ENCODE data around the gene MEIS1. TPM values are rescaled to one million over a fixed set of nuclear protein-coding genes. Genes with fewer than 3 reads are reported as not detected.

MEIS1 gene
- total RNA-seq, 1 donor from 2014 or later = not detected

DNA sequence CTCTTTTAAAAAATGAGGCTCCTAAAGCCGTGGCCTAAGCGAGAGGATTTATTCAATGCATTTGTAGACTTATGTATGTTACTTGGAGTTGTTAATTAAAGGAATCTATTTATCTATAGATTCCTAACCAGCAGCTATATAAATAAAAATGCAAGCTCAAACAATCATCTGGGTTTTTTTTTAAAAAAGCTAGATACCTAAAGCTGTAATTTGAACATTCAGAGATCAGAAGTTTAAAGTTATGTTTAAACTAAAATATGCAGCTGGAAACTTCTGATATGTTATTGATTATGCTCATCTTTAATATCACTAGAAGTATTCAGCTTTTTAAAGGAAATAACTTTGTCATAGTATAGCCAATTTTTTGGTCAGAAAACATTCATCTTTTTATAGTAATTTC, 1.0 kb downstream of the MEIS1 start:
- Mint-ChIP-seq H3K4me1 (peaks cover 17% of the 10 kb centered on the region), H3K4me3 (no peak overlapping the region)

DNA sequence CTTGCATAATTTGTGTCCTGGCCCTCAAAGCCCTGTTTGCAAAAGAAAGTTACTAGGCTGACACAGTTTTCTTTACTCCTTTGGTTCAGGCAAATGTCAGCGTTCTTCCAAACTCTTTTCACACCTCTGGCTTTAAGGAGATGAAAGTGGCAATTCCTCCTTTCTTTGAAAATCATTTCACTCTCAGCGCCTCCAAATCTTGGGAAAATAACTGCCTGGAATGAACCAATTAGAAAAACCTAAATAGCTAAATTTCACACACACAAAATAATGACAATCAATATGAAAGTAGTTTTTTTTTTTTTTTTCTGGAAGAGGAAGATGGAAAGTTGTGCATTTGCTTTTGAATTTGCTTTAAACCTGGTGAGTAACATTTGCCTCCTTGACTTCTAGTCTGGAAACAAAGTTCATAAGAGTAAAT, 1.7 kb downstream of the MEIS1 start:
- no peaks in the 10 kb centered on the region for H3K9me3 Mint-ChIP-seq

More for the DNA sequence above, 1.0 kb downstream of the MEIS1 start:
- H3K36me3 Mint-ChIP-seq (ENCODE audit: low read depth) = peaks cover 2% of the 10 kb centered on the region
- peaks cover 84% of the 10 kb centered on the region for H3K27me3 Mint-ChIP-seq
- no peaks in the 10 kb centered on the region for H3K9me3 Mint-ChIP-seq
- intact Hi-C loops (cut with micrococcal nuclease) = loop anchor here (2.0 to 10.0 kb wide), 3 partner anchors 143 to 1409 kb away; no protein-coding TSS in a partner anchor
- H3K27ac Mint-ChIP-seq = no peak overlapping the region
- DNase-seq = no peak

DNA sequence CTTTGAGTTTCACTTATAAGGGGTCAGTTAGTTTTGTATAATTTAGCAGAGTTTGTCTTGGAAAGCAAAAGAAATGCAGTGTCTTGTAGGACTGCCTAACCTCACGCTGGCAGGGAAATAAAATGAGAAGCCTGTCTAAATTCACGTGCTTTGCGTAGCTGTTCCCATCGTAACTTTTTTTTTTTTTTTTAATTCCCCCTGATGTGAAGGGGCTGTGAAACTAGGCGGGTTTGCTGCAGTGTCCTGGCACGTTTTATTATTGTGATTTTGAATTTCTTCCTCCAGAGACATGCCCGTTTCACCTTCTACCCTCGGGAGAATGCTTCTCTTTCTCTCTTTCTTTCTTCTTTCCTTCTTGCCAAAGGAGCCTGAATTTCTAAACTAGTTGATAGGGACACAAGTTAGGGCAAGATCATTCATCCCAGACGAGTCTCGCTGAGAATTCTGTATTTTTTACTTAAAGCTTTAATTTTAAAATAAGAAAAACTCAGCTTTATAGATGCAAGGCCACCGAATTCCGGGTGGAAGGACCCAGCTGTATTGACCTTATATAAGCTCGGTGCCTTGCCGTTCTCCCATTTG, 2.3 kb downstream of the MEIS1 start:
- Mint-ChIP-seq H3K4me3 (no peak overlapping the region), H3K4me1 (peaks cover 17% of the 10 kb centered on the region), H3K27ac (no peak overlapping the region), H3K27me3 (peaks cover 81% of the 10 kb centered on the region), H3K9me3 (no peaks in the 10 kb centered on the region), H3K36me3 (ENCODE audit: low read depth) (peaks cover 2% of the 10 kb centered on the region)
- intact Hi-C loops (cut with micrococcal nuclease) = loop anchor here (10.0 kb wide), 2 partner anchors 792 to 1408 kb away; no protein-coding TSS in a partner anchor
- no peak for DNase-seq

More for the DNA sequence above, 1.7 kb downstream of the MEIS1 start:
- Mint-ChIP-seq H3K4me1 (peaks cover 17% of the 10 kb centered on the region), H3K27ac (no peak overlapping the region), H3K27me3 (peaks cover 83% of the 10 kb centered on the region), H3K4me3 (no peak overlapping the region), H3K36me3 (ENCODE audit: low read depth) (peaks cover 2% of the 10 kb centered on the region)
- no peak for DNase-seq
- intact Hi-C loops (cut with micrococcal nuclease) = loop anchor here (10.0 kb wide), 2 partner anchors 792 to 1408 kb away; no protein-coding TSS in a partner anchor

DNA sequence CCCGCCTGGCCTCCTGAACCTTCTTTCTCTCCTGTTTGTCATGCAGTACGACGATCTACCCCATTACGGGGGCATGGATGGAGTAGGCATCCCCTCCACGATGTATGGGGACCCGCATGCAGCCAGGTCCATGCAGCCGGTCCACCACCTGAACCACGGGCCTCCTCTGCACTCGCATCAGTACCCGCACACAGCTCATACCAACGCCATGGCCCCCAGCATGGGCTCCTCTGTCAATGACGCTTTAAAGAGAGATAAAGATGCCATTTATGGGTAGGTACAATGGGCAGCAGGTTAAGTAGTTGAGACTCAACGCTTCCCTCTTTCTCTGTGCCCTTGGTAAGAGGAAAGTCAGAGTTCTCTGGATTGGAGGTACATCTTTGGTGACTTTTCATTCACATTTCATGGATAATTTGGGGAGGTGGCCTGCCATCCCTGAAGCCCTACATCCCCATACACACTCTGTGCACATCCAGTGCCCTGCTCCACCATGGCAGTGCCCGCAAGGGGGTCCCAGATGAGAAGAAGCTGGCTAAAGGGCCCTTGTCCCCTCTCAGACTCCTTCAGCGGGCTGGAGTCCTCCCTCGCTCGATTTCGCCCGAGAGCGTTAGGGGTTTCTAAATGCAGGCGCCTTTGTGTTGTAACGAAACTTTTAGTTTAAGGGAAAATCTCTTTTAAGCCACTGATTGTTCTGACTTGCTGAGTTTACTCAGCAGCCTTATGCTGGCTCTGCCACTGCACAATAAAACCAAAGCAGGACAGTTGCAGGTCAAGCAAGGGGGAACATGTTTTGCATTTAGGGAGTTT, 3.0 kb downstream of the MEIS1 start:
- H3K27me3 Mint-ChIP-seq = peaks cover 80% of the 10 kb centered on the region
- peaks cover 2% of the 10 kb centered on the region for H3K36me3 Mint-ChIP-seq (ENCODE audit: low read depth)
- H3K4me3 Mint-ChIP-seq = no peak overlapping the region
- no peak for DNase-seq
- peaks cover 17% of the 10 kb centered on the region for H3K4me1 Mint-ChIP-seq
- H3K27ac Mint-ChIP-seq = no peak overlapping the region
- intact Hi-C loops (cut with micrococcal nuclease) = loop anchor here (10.0 kb wide), 2 partner anchors 793 to 1407 kb away; no protein-coding TSS in a partner anchor
- H3K9me3 Mint-ChIP-seq = no peaks in the 10 kb centered on the region

DNA sequence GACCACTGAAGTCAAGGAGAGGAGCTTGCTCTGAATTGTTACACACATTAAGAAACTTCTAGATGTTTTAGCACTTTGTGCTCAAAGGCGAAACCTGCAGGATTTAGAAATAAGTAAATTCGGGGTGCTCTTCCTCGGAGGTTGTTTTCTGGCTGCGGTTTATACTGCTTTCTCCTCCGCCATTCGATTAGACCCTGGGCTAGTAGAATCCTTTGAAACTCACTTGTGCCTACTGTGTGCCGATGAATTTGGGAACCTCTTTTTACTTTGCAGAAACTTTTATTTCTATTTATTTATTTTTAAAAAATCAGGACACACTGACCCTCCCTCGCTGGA, 3.5 kb downstream of the MEIS1 start:
- no peak for DNase-seq
- intact Hi-C loops (cut with micrococcal nuclease) = loop anchor here (10.0 kb wide), 2 partner anchors 794 to 1406 kb away; no protein-coding TSS in a partner anchor
- H3K4me3 Mint-ChIP-seq = no peak overlapping the region
- H3K27ac Mint-ChIP-seq = no peak overlapping the region
- H3K9me3 Mint-ChIP-seq = no peaks in the 10 kb centered on the region
- H3K27me3 Mint-ChIP-seq = peaks cover 74% of the 10 kb centered on the region
- H3K4me1 Mint-ChIP-seq = peaks cover 16% of the 10 kb centered on the region
- H3K36me3 Mint-ChIP-seq (ENCODE audit: low read depth) = peaks cover 2% of the 10 kb centered on the region

DNA sequence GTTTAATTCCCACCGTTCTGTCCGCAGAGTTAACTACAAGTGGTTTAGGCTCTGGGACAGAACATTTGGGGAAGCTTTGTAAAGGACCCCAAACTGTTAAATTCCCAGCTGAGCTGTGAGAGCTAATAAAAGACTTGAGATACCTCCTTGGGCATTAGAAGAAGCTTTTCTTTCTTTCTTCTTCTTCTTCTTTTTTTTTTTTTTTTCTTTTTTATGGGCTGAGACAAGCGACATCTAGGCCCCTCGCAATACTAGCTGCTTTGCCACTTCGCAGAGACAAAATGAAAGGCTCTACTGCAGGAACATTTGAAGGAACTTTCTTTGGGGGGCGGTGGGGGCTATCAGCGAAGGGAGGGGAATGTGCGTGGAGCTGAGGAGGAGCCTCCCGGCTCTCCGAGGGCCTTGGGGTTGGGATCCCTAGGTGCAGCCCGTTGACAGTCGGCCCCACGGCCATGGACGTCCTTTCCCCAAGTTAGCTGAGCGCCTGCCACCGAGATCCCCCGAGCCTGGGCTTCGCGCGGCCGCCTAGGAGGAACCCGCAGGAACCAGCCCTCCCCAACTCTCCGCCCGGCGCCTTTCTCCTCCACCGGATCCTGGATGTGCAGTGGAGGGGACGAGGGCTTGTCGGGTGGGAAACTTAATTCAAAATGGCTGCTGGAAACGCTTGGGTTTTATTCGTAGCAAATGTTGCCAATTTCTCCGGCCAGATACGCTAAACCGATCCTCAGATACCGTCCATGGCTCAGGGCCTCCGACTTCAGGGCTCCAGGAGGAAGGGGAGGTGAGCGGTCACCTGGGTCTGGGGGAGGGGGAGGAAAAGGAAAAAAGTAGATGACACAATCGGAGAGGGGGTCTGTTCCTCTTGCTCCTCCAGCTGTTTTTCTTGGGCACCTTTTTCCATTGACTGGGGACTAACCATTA, 4.2 kb downstream of the MEIS1 start:
- H3K27ac Mint-ChIP-seq = no peak overlapping the region

DNA sequence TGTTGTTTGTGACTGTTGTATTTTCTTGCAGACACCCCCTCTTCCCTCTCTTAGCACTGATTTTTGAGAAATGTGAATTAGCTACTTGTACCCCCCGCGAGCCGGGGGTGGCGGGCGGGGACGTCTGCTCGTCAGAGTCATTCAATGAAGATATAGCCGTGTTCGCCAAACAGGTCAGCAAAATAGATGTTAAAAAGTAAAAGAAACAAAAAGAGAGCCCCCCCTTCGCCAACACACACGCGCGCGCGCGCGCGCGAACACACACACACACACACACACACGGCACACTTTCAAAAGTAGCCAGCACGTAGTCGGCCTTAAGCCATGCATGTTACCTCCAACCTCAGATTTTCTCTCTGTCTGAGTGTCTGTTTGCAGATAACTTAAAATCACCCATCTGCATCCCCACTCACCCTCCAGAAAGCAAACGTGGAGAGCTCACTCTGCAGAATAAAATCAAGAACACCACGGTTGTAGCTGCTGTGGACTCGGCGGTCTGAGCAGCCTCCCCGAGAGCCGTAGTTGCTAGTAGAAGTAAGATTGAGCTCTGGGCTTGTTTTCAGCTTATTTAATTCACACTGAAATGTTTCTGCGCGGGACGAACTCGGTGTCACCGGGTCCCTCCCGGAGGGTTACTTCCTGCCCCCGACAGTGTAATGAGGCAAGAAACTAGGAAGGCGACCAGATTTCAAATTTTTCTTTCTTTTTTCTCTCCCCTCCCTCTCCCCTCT, 5.1 kb downstream of the MEIS1 start:
- Mint-ChIP-seq H3K27me3 (peaks cover 67% of the 10 kb centered on the region), H3K27ac (no peak overlapping the region), H3K4me3 (no peak overlapping the region), H3K36me3 (ENCODE audit: low read depth) (no peaks in the 10 kb centered on the region), H3K9me3 (no peaks in the 10 kb centered on the region), H3K4me1 (peaks cover 5% of the 10 kb centered on the region)
- DNase-seq = no peak
- intact Hi-C loops (cut with micrococcal nuclease) = loop anchor here (10.0 kb wide), 2 partner anchors 795 to 1405 kb away; no protein-coding TSS in a partner anchor

More for the DNA sequence above, 4.2 kb downstream of the MEIS1 start:
- Mint-ChIP-seq H3K36me3 (ENCODE audit: low read depth) (peaks cover 2% of the 10 kb centered on the region), H3K27me3 (peaks cover 73% of the 10 kb centered on the region), H3K4me1 (peaks cover 12% of the 10 kb centered on the region), H3K9me3 (no peaks in the 10 kb centered on the region), H3K4me3 (no peak overlapping the region)
- DNase-seq = no peak
- intact Hi-C loops (cut with micrococcal nuclease) = loop anchor here (10.0 kb wide), 2 partner anchors 794 to 1406 kb away; no protein-coding TSS in a partner anchor

DNA sequence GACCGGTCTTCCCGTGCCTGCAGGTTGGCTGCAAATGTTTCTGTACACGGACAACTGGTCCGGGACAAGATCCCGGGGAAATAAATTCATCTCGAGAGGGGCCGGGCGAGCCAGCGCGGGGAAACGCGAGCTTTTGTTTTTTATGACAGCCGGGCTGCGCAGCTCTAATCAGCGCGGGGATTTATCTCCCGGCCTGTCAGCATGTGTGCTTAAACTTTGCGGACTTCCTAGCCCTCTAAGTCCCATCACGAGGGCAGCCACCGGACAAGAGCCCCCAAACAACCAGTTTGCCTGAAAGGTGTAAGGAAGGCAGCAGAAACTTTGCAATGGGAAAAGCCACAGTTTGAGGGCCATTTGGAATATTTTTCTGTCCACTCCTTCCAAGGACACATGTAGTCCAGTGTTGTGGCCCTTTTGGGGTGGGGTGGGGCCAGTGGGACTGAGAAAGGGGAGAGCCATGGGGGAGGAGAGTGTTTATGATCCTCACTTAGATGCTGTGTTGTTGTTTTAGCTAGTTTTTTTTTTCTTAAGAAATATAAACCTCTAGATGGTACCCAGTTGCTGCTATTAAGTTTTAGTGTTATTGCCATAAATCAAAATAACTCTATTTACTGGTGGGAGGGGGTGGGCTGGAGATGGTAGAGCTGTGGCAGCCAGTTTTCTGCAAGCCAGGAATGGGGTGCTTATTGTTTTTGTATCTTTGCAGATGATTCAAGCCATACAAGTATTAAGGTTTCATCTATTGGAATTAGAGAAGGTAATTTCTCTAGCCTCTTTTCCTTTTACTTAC, 6.0 kb downstream of the MEIS1 start:
- no peak for DNase-seq
- no peak overlapping the region for H3K27ac Mint-ChIP-seq
- peaks cover 3% of the 10 kb centered on the region for H3K4me1 Mint-ChIP-seq
- intact Hi-C loops (cut with micrococcal nuclease) = no loop called here
- H3K9me3 Mint-ChIP-seq = no peaks in the 10 kb centered on the region
- peaks cover 61% of the 10 kb centered on the region for H3K27me3 Mint-ChIP-seq
- H3K36me3 Mint-ChIP-seq (ENCODE audit: low read depth) = no peaks in the 10 kb centered on the region
- H3K4me3 Mint-ChIP-seq = no peak overlapping the region

DNA sequence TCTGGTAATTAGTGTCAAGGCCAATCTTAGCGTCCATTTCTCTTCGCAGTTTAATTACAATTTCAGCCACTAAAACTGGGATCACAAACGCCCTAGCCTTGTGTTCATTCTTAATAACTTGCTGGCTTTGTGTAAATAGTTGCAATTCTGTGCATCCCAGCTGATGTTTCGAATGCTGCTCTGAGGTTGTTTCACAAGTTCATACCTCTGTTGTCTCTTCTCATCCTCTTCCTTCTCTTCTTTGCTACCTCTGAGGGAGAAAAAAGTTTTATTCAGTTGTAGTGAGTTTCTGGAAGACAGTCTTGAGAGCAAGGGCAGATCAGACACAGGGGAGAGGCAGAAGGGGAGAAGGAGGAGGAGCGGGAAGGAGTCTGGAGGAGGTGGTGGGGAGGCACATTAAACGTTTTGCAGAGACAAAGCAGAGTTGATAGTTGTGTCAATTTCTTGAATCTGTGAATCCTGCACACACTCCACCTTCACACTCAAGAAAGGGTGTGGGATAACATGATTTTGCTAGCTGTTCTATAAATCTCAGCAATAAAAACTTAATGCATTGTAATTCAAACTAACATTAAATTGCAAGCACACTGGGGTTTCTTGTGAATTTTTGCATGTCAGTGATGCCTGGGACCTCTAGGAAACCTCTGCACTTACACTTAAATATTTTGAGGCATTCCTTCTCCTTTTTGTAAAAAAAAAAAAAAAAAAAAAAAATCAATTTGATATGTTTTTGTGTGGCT, 6.8 kb downstream of the MEIS1 start:
- peaks cover 57% of the 10 kb centered on the region for H3K27me3 Mint-ChIP-seq
- H3K27ac Mint-ChIP-seq = no peak overlapping the region

DNA sequence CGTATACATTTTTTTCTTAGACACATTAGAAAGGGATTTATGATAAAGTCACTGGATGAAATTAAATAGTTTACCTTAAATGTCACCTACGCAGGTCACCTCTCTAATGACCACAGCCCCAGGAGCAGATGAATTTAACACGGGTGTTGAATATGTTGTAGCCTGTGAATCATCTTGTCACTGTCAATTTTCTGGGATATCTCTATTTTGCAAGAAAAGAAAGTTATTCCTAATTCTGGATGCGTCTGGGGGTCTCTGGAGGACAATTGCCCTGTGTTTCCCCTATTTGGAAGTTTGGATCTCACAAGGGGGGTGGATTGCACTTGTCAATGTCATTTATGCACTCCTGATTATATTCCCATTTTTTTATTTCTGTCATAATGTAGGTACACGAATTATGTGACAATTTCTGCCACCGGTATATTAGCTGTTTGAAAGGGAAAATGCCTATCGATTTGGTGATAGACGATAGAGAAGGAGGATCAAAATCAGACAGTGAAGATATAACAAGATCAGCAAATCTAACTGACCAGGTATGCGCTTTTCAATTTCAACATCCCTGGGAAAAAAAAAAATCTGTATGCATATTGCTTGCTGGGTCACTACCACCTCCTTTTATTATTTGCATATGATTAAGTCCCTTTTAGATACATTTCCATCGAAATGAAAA, 7.7 kb downstream of the MEIS1 start:
- H3K36me3 Mint-ChIP-seq (ENCODE audit: low read depth) = no peaks in the 10 kb centered on the region
- peaks cover 3% of the 10 kb centered on the region for H3K4me1 Mint-ChIP-seq
- peaks cover 56% of the 10 kb centered on the region for H3K27me3 Mint-ChIP-seq
- H3K27ac Mint-ChIP-seq = no peak overlapping the region
- intact Hi-C loops (cut with micrococcal nuclease) = no loop called here
- no peaks in the 10 kb centered on the region for H3K9me3 Mint-ChIP-seq
- no peak for DNase-seq
- H3K4me3 Mint-ChIP-seq = no peak overlapping the region

More for the DNA sequence above, 6.8 kb downstream of the MEIS1 start:
- intact Hi-C loops (cut with micrococcal nuclease) = no loop called here
- Mint-ChIP-seq H3K36me3 (ENCODE audit: low read depth) (no peaks in the 10 kb centered on the region), H3K4me1 (peaks cover 3% of the 10 kb centered on the region), H3K9me3 (no peaks in the 10 kb centered on the region), H3K4me3 (no peak overlapping the region)
- DNase-seq = no peak

DNA sequence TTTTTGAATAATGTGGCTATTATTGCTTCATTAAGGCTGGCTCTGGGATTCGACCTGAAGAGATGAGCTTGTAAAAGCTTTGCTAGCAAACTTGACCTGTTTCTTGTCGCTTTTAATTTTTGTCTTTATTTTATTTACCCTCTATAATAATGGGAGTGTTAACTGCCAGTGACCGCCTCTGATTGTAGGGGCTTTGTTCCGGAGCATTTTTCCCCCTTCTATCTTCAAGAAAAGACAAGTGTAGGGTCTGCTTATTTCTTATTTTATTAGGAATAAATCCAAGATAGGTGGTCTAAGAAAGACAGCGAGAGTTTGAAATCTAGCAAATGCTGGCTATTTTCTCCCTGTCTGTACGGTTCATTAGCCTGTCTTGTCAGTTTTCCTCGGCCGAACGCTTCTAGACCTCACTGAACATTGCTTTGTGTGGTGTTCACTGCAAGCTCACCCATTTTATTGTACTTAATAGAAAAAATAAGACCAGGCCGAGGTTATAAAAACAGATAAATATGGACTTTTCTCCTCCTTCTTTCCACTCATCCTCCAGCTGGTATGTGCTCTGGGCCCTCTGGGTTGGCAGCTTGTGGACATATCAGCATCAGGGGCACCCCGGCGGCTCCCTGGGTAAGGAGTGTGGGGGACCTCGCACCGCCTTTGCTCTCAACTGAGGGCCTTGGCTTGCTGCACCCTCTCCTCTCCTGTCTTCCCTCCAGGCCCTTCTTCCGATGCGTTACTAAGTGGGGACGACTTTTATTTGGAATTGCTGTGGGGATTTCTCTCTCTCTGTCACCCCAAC, 8.5 kb downstream of the MEIS1 start:
- Mint-ChIP-seq H3K4me1 (peaks cover 3% of the 10 kb centered on the region), H3K4me3 (no peak overlapping the region), H3K27ac (no peak overlapping the region), H3K9me3 (no peaks in the 10 kb centered on the region), H3K36me3 (ENCODE audit: low read depth) (no peaks in the 10 kb centered on the region), H3K27me3 (peaks cover 56% of the 10 kb centered on the region)
- intact Hi-C loops (cut with micrococcal nuclease) = no loop called here
- no peak for DNase-seq

All from activated CD4-positive, alpha-beta T cell treated with anti-CD3 and anti-CD28 coated beads, Interleukin-2, amount 10 ng/mL, durations not matched to agents 24 days and 14 days (primary cell).